Neural cell (in vitro differentiated cells): ENCODE measurements around the gene SLC6A1.

Source experiments
- CTCF ChIP-seq: fragments of 450-650 bp; IDR thresholded peaks from 2 replicates; pipeline ENCODE4 v1.5.1; 2014; ENCODE audit warnings: antibody characterized with exemption, mild to moderate bottlenecking, moderate library complexity; ENCODE audit not compliant: poor library complexity, severe bottlenecking
- EP300 ChIP-seq: fragments of 450-650 bp; conservative IDR thresholded peaks from 2 replicates; pipeline ENCODE4 v1.6.1; 2014; ENCODE audit warnings: antibody characterized with exemption, mild to moderate bottlenecking, moderate library complexity; ENCODE audit not compliant: poor library complexity, severe bottlenecking
- EZH2 ChIP-seq: fragments of 200-600, 300-800 bp; shearing (Covaris generic), sonication (generic); IDR thresholded peaks from 2 replicates; pipeline ENCODE4 v1.6.1; 2014; ENCODE audit warnings: antibody characterized with exemption, low read length, borderline replicate concordance, mild to moderate bottlenecking; ENCODE audit not compliant: insufficient read depth, poor library complexity, severe bottlenecking
- MXI1 ChIP-seq: fragments of 450-650 bp; conservative IDR thresholded peaks from 2 replicates; pipeline ENCODE4 v1.6.1; 2014; ENCODE audit warnings: antibody characterized with exemption, mild to moderate bottlenecking; ENCODE audit not compliant: poor library complexity, severe bottlenecking
- POLR2AphosphoS5 ChIP-seq: IDR thresholded peaks from 2 replicates; pipeline ENCODE4 v1.6.1; 2012
- SMC3 ChIP-seq: fragments of 450-650 bp; conservative IDR thresholded peaks from 2 replicates; pipeline ENCODE4 v1.6.1; 2014; ENCODE audit warnings: antibody characterized with exemption, mild to moderate bottlenecking, moderate library complexity; ENCODE audit not compliant: poor library complexity
- TAF1 ChIP-seq: IDR thresholded peaks from 2 replicates; pipeline ENCODE4 v1.6.1; 2012; ENCODE audit warnings: low read depth

GRCh38 chr3:11005686-11006256 is 13.2 kb downstream of the SLC6A1 start:
- no peak for TF ChIP-seq TAF1
- TF ChIP-seq CTCF = no peak
- TF ChIP-seq POLR2AphosphoS5 = no peak
- no peak for TF ChIP-seq EZH2
- no peak for TF ChIP-seq SMC3
- no peak for TF ChIP-seq EP300
- no peak for TF ChIP-seq MXI1
